ENCODE data around the gene ZNF534.
"Not testable (repeated sequence)": the region's sequence is repeated elsewhere in the genome, so short reads cannot be mapped to it uniquely, and the experiment has no call there.

Gene ZNF534

GRCh38 chr19:52500474-52500873 is 71.5 kb downstream of the ZNF534 start:
- DNase-seq, result not testable (repeated sequence)

- DNase-seq, result not testable (repeated sequence)
Measured at GRCh38 chr19:52500991-52501390, 72.0 kb downstream of the ZNF534 start.

Data from stimulated activated naive CD4-positive, alpha-beta T cell treated with Interleukin-2 at 50 U/mL for 16 hours (primary cell).